Sigmoid colon (tissue), 7 donors: ENCODE results near the gene WNK2. TPM values are rescaled to one million over a fixed set of nuclear protein-coding genes. Genes with fewer than 3 reads are reported as not detected.

Source experiments
- DNase-seq: peaks from one replicate; pipeline ENCODE4 v3.0.0-alpha.2; 2019
- H3K27ac ChIP-seq, 4 donors: fragments of 200-600 bp; sonication (generic); one replicate each; pipeline ENCODE4 v1.5.1; 2016 to 2019; ENCODE audit warnings: mild to moderate bottlenecking in 1 of 4
- H3K27me3 ChIP-seq, 3 donors: fragments of 200-600 bp; sonication (generic); one replicate each; pipeline ENCODE4 v1.5.1; 2019; ENCODE audit warnings: mild to moderate bottlenecking in 1 of 3
- H3K36me3 ChIP-seq, 4 donors: fragments of 200-600 bp; sonication (generic); one replicate each; pipeline ENCODE4 v1.5.1; 2016 to 2019
- H3K4me1 ChIP-seq, 4 donors: fragments of 200-600 bp; sonication (generic); one replicate each; pipeline ENCODE4 v1.5.1; 2017 to 2019
- H3K4me3 ChIP-seq, 4 donors: fragments of 200-600 bp; sonication (generic); one replicate each; pipeline ENCODE4 v1.5.1; 2017 to 2019; ENCODE audit warnings: mild to moderate bottlenecking in 2 of 4, moderate library complexity in 1 of 4
- H3K9me3 ChIP-seq, 4 donors: fragments of 200-600 bp in 3 of 4; sonication (generic) in 3 of 4; one replicate each; pipeline versions ENCODE4 v1.5.1 to v1.6.1; 2013 to 2019
- EP300 ChIP-seq, 4 donors: sonication (generic); formaldehyde crosslinking; IDR thresholded peaks; one replicate each; pipeline ENCODE4 v1.6.1; 2017; ENCODE audit warnings: antibody characterized with exemption in 4 of 4
- POLR2A ChIP-seq, 2 donors: fragments of 450-650 bp; IDR thresholded peaks; one replicate each; pipeline ENCODE4 v1.6.1; 2016; ENCODE audit warnings: antibody characterized with exemption in 2 of 2, mild to moderate bottlenecking in 2 of 2, moderate library complexity in 2 of 2
- POLR2AphosphoS5 ChIP-seq, 4 donors: sonication (generic); formaldehyde crosslinking; IDR thresholded peaks; one replicate each; pipeline ENCODE4 v1.6.1; 2017; ENCODE audit warnings: antibody characterized with exemption in 4 of 4
- WGBS, 2 donors: extraction: QIAGEN DNeasy Blood & Tissue Kit; methylation state at CpG; one replicate each; pipeline ENCODE4 v1.1.7; 2013; 5-methylcytosine and 5-hydroxymethylcytosine counted together
- intact Hi-C: fragments of 100-400 bp; cut with DNase I; formaldehyde crosslinking; loops from one replicate; pipeline ENCODE4 v1.15.1; 2023
- polyA plus RNA-seq, 3 donors: library from polyadenylated mRNA; stranded (reverse); fragments of 200-250 nt; gene quantifications; one replicate each; pipeline ENCODE4 v1.2.3, GENCODE V29; 2013
- total RNA-seq, 4 donors: library from RNA; depleted of rRNA; stranded (reverse); fragments of >200 nt; gene quantifications; one replicate each; pipeline ENCODE4 v1.1.0, GENCODE V29; 2016
- TF ChIP-seq, protein P1 (sequence below), 4 experiments: fragments of 450-650 bp in 3 of 4; fragments of 200-600 bp in 1 of 4; IDR thresholded peaks; one replicate each; pipeline ENCODE4 v1.5.1; 2016 to 2019; ENCODE audit warnings: antibody characterized with exemption in 4 of 4, mild to moderate bottlenecking in 3 of 4, moderate library complexity in 2 of 4
- donor health status: healthy with polysubstance abuse.
- donor health status: Bipolar disorder and iron deficiency.
- donor health status: healthy.

The WNK2 gene
- total and polyA plus RNA-seq, 7 donors: 12.6 to 95.8 (median 20.0) TPM

DNA sequence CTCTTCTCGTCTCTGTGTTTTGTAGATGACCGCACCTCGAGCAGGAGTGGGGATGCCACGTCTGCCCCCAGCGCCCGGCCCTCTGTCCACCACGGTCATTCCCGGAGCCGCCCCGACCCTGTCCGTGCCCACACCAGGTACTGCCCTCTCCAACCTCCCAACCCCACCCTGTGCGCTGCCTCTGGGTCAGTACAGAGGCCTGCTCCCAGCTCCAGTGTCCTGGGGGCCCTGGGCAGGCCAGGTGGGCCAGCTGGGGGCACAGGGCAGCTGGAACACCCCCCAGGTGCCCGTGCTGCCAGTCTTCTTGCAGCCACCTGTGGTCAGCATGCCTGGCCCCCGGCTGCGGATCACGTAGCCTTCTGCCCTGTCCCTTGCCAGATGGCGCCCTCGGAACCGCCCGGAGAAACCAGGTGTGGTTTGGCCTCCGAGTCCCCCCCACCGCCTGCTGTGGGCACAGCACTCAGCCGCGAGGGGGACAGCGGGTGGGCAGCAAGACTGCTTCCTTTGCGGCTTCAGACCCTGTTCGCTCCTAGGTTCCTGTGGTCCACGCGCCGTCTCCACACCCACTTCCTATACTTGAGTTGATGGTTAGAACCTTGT lies 133.7 kb downstream of the WNK2 start:
- Histone ChIP-seq H3K36me3 (peaks cover 0 to 24% (median 5%) of the 10 kb centered on the region in 4 donors), H3K9me3 (no peaks in the 10 kb centered on the region), H3K4me1 (peaks cover 0 to 5% (median 3%) of the 10 kb centered on the region in 4 donors), H3K4me3 (no peak overlapping the region), H3K27me3 (no peaks in the 10 kb centered on the region), H3K27ac (no peak overlapping the region)
- DNase-seq: peak; percentile 59
- intact Hi-C loops: loop anchor here (10.0 kb wide), 1 partner anchor 127 kb away; no protein-coding TSS in a partner anchor
- 73 to 88% methylated on average over 30 of the region's 30 CpGs for WGBS, 2 donors
- TF ChIP-seq EP300 (IDR thresholded peaks at IDR 0.05) (no peak), POLR2A (IDR thresholded peaks at IDR 0.05) (no peak), POLR2AphosphoS5 (IDR thresholded peaks at IDR 0.05) (no peak)
- TF ChIP-seq, protein P1, sequence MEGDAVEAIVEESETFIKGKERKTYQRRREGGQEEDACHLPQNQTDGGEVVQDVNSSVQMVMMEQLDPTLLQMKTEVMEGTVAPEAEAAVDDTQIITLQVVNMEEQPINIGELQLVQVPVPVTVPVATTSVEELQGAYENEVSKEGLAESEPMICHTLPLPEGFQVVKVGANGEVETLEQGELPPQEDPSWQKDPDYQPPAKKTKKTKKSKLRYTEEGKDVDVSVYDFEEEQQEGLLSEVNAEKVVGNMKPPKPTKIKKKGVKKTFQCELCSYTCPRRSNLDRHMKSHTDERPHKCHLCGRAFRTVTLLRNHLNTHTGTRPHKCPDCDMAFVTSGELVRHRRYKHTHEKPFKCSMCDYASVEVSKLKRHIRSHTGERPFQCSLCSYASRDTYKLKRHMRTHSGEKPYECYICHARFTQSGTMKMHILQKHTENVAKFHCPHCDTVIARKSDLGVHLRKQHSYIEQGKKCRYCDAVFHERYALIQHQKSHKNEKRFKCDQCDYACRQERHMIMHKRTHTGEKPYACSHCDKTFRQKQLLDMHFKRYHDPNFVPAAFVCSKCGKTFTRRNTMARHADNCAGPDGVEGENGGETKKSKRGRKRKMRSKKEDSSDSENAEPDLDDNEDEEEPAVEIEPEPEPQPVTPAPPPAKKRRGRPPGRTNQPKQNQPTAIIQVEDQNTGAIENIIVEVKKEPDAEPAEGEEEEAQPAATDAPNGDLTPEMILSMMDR (IDR thresholded peaks at IDR 0.05): no peak

GRCh38 chr9:93318480-93318879 lies 134.5 kb downstream of the WNK2 start:
- no peak overlapping the region for H3K4me3 ChIP-seq
- no peak for DNase-seq
- no peaks in the 10 kb centered on the region for H3K27me3 ChIP-seq
- H3K36me3 ChIP-seq: peaks cover 0 to 24% (median 5%) of the 10 kb centered on the region in 4 donors
- TF ChIP-seq EP300 (IDR thresholded peaks at IDR 0.05): no peak
- no peaks in the 10 kb centered on the region for H3K4me1 ChIP-seq
- H3K27ac ChIP-seq: no peak overlapping the region
- no peaks in the 10 kb centered on the region for H3K9me3 ChIP-seq
- WGBS, 2 donors: 88 to 92% methylated on average over 9 of the region's 9 CpGs
- intact Hi-C loops: loop anchor here (10.0 kb wide), 1 partner anchor 126 kb away; no protein-coding TSS in a partner anchor

GRCh38 chr9:93319301-93319991 lies 135.5 kb downstream of the WNK2 start:
- Histone ChIP-seq H3K4me3 (no peak overlapping the region), H3K27ac (no peak overlapping the region), H3K4me1 (no peaks in the 10 kb centered on the region), H3K27me3 (no peaks in the 10 kb centered on the region), H3K9me3 (no peaks in the 10 kb centered on the region), H3K36me3 (peaks cover 0 to 24% (median 5%) of the 10 kb centered on the region in 4 donors)
- no peak for TF ChIP-seq EP300 (IDR thresholded peaks at IDR 0.05)
- TF ChIP-seq, protein P1 (IDR thresholded peaks at IDR 0.05): no peak
- TF ChIP-seq POLR2AphosphoS5 (IDR thresholded peaks at IDR 0.05): no peak
- TF ChIP-seq POLR2A (IDR thresholded peaks at IDR 0.05): no peak
- peak; percentile 56 for DNase-seq
- WGBS, 2 donors: 91 to 93% methylated on average over 13 of the region's 13 CpGs
- intact Hi-C loops: loop anchor here (10.0 kb wide), 1 partner anchor 125 kb away; no protein-coding TSS in a partner anchor

- no peak for TF ChIP-seq EP300 (IDR thresholded peaks at IDR 0.05)
- TF ChIP-seq POLR2AphosphoS5 (IDR thresholded peaks at IDR 0.05): no peak
- TF ChIP-seq, protein P1 (IDR thresholded peaks at IDR 0.05): no peak
- TF ChIP-seq POLR2A (IDR thresholded peaks at IDR 0.05): no peak
- intact Hi-C loops: loop anchor here (10.0 kb wide), 1 partner anchor 125 kb away; no protein-coding TSS in a partner anchor
Observed at GRCh38 chr9:93319992-93320500, 136.1 kb downstream of the WNK2 start.

DNA sequence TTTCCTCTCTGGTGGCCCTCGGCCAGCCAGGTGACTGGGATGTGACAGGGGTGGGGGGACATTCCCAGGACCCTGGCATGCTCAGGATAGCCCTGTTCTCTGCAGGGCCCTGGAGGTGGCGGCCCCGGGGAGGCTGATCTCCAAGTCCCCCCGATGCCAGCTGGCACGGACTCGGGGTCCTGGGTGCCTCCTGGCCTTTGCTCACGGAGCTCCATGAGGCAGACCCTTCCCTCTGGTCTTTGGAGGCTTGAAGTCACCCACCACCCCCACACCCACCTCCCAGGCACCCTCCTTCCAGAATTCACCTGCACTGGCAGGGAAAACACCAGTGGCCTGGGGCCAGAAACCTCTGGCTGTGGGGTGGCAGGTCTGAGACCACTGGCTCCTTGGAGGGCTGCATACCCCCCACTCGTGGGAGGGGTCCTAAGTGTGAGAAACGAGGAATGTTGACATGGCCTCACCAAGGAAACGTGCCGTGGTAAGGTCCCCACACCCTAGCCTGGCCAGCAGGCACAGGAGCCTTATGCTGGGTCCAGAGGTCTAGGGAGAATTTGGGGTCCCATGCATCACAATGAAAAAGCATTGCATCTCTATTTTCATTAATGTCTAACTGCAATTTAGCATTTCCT lies 136.8 kb downstream of the WNK2 start:
- DNase-seq: no peak
- H3K4me1 ChIP-seq: no peaks in the 10 kb centered on the region
- no peaks in the 10 kb centered on the region for H3K27me3 ChIP-seq
- intact Hi-C loops: no loop called here
- H3K36me3 ChIP-seq: peaks cover 0 to 24% (median 5%) of the 10 kb centered on the region in 4 donors
- no peak overlapping the region for H3K27ac ChIP-seq
- H3K9me3 ChIP-seq: no peaks in the 10 kb centered on the region
- no peak overlapping the region for H3K4me3 ChIP-seq
- TF ChIP-seq POLR2A (IDR thresholded peaks at IDR 0.05) (no peak), EP300 (IDR thresholded peaks at IDR 0.05) (no peak), POLR2AphosphoS5 (IDR thresholded peaks at IDR 0.05) (no peak)
- TF ChIP-seq, protein P1 (IDR thresholded peaks at IDR 0.05): no peak
- WGBS, 2 donors: 77 to 84% methylated on average over 11 of the region's 11 CpGs

More at GRCh38 chr9:93319992-93320500, 136.1 kb downstream of the WNK2 start:
- no peak for DNase-seq
- Histone ChIP-seq H3K36me3 (peaks cover 0 to 24% (median 5%) of the 10 kb centered on the region in 4 donors), H3K4me1 (no peaks in the 10 kb centered on the region), H3K9me3 (no peaks in the 10 kb centered on the region), H3K27ac (no peak overlapping the region), H3K4me3 (no peak overlapping the region), H3K27me3 (no peaks in the 10 kb centered on the region)
- 65 to 75% methylated on average over 19 of the region's 19 CpGs for WGBS, 2 donors
